Limb (tissue), 2 donors: ENCODE measurements around the gene ABHD16B.
"Not testable (repeated sequence)": the region's sequence is repeated elsewhere in the genome, so short reads cannot be mapped to it uniquely, and the experiment has no call there.

Experiments used
- DNase-seq, 2 donors: peaks; one replicate each; pipeline ENCODE4 v3.0.0-alpha.2; 2016; ENCODE audit errors: extremely low spot score in 2 of 2

ABHD16B gene

DNA sequence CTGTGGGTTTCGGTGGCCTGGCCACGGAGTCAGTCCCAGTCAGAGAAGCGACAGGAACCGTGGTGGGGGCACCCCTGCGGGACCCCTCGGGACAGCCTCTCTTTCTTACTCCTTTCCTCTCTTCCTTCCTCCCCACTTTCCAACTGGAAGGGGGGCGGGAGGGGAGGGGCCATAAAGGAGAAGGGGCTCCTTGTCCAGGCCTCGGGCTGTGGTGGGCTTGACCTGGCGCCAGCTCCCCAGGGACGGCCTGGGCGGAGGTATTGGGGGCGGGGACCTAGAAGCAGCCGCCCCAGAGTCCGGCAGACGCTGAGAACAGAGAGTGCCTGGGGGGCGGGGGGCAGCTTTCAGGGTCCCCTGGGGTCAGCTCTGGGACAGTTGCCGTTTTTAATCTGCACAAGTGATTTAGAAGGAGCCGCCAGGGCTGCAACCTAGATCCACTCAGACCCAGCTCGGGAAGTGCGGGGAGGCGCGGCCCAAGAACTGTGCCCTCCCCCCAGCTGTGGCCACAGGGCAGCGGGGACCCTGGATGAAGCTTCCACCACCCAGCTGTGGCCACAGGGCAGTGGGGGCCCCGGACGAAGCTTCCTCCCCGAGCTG is 6.4 kb upstream of the ABHD16B start:
- peak in 1 of 2 donors; percentile 74 for DNase-seq

DNA sequence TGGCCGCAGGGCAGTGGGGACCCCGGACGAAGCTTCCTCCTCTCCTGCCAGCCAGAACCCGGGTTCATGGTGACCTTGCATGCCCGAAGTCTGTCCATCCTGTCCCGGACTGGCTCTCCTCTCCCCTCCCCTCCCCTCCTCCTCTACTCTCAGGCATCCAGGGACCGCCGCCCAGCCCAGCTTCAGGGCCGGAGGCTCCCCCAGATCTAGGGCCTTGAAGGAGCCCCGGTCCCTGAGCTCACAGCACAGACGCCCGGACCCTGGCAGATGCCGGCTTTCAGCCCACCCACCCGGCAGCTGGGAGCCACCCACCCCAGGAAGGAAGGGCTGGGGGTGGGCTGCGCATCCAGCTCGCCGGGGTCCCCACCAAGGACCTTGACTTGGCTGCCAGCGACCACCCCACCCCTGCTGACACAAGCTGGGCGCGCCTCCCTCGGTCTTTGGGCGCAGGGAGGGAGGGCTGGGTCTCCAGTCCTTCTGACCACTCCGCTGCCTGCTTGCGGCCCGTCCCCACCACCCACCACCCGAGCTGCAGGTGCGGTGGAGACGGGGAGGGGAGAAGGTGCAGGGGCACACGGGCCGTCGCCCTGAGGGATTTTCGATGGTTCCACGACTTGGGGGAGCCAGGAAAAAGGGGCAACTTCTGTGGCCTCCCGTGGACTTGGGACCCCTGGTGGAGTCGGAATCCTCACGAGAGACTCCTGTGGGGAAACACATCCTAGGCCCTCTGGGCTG is 5.8 kb upstream of the ABHD16B start:
- no peak for DNase-seq

DNA sequence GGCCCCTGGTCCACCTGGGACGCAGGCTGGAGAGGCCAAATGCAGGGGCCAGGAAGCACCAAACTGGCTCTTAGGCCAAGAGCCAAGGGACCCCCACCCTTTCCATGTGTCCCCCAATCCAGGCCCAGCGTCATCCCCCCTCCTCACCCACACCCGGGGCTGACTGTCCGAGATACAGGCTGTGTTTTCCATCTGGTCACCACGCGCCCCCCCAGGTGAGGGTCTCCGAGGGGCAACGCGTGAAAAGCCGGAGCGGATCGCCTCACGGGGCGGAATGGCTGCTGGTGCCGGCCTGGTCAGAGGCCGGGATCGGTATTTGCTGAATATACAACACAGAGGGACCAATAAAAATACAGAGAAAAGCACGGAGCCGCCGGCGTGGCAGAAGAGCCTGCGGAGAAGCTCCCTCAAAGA is 5.2 kb upstream of the ABHD16B start:
- no peak for DNase-seq

DNA sequence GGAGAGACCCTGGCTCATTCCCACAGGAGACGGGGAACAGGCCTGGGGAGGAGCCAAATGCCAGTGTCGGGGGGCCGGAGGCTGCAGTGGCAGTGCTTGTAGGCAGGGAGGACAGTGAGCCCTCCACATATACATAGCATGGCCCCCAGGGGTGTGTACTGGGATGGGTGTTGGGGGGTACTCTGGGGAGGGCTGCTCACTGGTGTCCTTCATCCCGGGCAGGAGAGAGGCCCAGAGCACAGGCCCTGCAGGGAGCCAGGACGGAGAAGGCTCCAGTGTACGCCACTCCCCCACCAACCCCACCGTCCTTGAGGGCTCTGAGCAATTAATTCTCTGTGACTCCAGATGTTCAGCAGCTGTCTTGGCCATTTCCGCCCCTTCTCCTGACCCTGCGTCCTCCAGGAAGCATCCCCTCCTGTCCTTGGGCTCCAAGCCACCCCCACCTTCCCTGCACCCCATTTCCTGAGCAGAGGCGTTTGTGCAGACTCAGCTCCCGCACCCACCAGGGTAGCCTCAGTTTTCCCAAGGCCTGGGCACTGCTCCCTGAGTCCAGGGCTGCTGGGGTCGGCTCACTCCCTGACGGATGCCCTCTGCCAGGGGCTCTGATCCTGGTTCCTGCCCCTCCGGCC is 3.4 kb upstream of the ABHD16B start:
- DNase-seq, result no peak

DNA sequence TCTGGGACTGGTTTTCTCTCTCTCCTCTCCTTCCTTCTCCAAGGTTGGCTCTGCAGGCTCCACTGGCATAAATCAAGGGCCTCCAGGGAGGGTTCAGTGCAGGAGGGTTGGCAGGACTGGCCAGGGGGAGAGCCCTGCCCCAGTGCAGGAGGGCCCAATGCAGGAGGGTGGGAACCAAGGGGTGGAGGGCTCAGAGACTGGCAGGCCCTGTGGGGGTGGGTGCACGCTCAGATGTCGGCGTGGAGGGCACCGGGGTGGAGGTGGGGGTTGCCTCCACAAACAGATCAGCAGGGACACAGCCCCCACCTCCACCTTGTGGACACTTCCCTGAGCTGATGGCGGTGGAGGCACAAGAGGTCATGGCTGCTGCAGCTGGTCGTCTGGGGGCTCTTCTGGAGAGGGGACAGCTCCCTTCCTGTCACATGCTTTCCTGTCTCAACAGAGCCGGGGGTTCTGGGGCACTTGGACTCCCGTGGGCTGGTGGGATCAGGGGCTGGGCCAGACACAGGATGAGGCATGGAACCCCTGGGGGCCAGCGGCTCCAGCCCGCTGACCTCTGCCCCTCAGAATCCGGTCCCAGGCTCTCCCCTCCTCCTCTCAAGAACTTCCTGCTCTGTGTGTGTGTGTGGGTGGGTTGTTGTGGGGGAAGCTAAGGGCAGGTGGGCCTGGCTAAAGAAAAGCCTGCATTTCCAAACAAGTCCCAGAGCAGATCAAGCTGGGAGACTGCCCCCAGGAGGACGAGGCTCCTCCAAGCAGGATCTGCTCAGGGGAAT is 2.7 kb upstream of the ABHD16B start:
- peak in 1 of 2 donors; percentile 14 for DNase-seq

DNA sequence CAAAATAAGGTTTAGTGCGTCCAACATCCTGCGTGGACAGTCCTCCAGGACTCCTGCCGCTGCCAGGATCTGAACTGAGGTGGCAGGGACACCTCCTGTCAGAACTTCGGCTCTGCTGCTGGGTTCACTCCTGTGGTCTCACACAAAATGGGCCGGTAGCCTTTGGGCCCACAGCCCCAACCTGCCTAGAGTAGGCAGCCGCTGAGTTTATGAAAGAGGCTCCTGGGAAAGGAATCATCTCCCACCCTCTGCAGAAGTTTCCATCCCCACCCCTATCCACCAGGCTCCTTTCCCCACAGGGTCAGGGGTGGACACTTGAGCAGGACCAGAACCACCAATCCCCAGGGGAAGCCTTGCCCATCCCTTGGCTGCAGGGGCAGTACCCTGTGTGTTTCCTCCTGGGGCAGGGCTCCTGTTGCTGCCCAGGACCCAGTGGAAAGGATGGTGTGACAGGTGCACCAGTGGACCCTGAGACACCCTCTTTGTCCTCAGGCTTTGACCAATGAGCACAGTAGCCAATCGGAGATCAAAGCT is 2.1 kb upstream of the ABHD16B start:
- DNase-seq, result no peak

DNA sequence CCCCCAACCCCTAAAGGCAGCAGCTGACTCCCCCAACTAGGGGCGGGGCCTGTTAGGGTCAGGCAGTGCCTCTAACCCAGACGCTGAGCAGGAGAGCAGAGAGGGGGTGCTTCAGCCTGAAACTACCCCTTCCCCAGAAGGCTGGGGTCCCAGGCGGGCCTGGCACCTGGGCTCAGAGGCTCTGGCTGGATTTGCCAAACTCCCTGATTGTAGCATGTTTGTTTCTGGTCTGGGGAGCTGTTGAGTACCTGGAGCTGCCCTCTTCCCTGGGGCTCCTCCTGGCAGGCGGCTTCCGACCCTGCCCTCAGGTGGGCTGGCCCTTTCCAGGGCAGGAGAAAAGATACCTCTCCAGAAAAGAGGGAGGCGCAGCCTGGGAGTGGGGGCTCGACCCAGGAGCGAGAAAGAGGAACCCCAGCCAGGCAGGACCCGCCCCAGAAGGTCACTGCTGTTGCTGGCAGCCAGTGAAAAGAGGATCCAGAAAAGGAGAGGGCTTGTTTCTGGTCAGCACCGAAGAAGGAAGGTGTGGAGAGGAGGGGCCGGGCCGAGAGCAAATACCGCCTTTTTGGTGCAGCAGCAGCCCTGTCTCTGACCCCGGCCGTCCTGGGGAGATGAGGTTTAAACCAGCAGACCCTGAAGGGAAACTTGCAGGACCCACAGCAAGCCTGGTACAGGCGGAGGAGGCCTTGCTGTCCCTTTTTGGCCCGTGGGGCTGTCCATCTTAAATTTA is 810 bp upstream of the ABHD16B start:
- no peak for DNase-seq

DNA sequence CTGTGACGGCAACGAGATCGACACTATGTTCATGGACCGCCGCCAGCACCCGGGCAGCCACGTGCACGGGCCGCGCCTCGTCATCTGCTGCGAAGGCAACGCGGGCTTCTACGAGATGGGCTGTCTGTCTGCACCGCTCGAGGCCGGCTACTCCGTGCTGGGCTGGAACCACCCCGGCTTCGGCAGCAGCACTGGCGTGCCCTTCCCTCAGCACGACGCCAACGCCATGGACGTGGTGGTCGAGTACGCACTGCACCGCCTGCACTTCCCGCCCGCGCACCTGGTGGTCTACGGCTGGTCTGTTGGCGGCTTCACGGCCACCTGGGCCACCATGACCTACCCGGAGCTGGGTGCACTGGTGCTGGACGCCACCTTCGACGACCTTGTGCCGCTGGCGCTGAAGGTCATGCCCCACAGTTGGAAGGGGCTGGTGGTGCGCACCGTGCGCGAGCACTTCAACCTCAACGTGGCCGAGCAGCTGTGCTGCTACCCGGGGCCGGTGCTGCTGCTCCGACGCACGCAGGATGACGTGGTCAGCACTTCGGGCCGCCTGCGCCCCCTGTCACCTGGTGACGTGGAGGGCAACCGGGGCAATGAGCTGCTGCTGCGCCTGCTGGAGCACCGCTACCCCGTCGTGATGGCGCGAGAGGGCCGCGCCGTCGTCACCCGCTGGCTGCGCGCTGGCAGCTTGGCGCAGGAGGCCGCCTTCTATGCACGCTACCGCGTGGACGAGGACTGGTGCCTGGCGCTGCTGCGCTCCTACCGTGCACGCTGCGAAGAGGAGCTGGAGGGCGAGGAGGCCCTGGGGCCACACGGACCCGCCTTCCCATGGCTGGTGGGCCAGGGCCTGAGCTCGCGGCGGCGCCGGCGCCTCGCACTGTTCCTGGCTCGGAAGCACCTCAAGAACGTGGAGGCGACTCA is 943 bp downstream of the ABHD16B start:
- DNase-seq, result no peak

DNA sequence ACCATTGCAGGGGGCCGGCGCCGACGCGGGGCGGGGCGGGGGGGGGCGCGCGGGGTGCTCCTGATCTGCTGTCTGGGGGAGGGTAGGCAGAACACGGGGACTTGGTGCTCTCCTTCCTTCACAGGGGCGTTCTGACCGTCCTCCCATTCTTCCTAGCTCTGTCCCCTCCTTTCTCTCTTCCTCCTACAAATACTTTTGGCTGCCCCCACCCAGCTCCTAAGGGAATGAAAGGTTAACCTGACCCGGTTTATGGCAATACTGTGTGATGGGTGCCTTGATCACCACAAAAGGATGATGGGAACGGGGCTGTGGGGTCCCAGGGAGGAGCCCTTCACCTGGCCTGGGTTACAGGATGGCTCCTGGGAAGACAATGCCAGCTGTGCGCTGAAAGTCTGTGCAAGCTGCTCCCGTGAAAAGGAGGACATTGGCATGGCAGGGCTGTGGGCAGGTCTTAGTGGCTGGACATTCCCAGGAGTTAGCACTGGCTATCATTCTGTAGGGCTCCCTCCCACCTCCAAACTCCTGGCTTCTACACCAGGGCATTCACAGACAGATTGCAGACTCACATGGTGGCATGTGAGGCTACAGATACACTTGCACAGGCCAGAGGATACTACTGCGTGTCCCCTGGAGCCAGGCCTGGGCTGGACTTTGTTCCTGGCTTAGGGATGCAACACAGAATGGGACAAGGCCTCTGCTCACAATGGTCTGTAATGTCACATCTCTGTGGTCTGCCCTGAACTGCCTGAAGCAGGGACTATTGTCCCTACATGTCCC is 1.9 kb downstream of the ABHD16B start:
- DNase-seq, result no peak

DNA sequence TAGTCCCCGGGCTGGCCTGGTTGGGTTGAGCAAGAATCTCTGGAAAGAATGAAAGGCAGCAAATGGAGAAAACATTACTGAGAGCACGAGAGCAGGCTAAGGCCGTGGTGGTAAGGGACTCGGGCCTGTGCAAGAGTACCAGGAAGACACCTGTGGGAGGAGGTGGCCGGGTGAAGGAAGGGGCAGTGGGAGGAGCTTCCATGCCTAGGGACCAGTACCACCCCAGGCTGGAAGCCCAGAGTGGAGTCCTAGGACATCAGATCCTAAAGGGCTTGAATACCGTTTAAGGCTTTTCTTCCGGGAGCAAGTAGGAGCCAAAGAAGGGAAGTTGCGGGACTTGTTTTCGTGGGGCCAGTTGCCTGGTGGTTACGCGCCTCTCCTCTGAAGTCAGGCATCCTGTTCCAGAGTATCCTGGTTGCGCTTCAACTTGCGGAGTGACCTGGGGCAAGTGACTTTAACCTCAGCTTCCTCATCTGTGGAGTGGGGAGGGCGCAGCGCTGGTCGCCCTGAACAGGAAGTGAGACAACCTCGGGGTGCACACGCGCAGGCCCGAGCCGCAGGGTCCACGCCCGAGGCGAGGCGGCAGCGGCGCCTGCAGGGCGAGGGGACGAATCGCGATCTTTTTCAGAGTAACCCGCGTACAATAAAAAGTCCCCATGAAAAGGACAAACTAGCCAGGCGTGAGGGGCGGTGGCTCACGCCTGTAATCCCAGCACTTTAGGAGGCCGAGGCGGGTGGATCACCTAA is 2.7 kb downstream of the ABHD16B start:
- peak; percentile 74 to 80 for DNase-seq

DNA sequence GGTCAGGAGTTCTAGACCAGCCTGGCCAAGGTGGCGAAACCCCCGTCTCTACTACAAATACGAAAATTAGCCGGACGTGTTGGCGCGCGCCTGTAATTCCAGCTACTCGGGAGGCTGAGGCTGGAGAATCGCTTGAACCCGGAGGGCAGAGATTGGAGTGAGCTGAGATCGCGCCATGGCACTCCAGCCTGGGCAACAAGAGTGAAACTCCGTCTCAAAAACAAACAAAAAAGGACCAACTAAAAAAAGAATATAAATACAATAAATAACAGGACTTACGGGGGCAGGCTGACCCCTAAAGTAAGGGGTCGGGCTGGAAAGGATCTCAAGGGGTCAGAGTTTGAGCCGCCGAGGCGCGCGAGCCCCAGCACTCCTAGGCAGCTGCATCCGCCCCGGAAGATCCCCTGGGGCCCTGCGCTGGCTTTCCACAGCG is 3.3 kb downstream of the ABHD16B start:
- DNase-seq, result no peak

DNA sequence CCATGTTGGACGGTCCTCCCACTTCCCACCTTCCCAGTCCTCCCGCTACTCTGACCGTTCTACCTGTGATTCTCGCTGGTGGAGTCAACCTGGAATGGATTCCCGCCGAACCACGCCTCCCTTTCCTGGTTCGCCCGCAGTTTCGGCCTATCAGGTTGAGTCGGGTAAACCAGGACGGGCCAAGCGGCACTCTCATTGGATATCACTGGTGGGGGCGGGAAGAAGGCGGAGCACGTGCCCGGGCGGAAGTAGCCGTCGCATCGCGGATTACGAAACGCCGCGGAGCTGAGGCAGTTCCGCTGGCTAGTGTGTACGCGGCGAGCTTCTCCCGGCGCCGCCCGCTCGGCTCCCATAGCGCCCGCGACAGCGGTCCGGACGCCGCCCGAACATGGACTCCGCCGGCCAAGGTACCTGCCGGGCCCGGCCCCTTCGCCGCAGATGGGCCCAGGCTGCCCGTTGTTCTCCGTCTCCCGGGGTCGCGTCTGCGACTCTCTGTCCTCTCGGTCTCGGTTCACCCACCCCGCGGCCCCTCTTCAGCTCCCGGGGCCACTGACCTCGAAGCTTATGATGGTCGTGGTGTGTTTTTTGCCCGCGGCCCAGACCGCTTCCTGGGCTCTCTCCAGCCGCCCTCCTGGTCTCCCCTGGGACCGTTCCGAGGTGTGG is 3.8 kb downstream of the ABHD16B start, which contains the start of gene TPD52L2:
Gene TPD52L2, plus strand, starts transcription at position 293 of the 663 bp plus-strand sequence. Its CDS starts 96 bp downstream, at position 389.
- DNase-seq, result peak; percentile 97 to 98

DNA sequence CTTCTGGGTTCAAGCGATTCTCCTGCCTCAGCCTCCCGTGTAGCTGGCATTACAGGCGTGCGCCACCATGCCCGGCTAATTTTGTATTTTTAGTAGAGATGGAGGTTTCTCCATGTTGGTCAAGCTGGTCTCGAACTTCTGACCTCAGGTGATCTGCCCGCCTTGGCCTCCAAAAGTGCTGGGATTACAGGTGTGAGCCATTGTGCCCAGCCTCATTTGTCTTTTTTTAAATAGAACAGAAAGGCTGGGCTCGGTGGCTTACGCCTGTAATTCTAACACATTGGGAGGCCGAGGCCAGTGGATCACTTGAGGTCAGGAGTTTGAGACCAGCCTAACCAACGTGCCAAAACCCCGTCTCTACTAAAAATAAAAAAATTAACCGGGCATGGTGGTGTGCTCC is 5.7 kb downstream of the ABHD16B start:
- DNase-seq, result not testable (repeated sequence)

DNA sequence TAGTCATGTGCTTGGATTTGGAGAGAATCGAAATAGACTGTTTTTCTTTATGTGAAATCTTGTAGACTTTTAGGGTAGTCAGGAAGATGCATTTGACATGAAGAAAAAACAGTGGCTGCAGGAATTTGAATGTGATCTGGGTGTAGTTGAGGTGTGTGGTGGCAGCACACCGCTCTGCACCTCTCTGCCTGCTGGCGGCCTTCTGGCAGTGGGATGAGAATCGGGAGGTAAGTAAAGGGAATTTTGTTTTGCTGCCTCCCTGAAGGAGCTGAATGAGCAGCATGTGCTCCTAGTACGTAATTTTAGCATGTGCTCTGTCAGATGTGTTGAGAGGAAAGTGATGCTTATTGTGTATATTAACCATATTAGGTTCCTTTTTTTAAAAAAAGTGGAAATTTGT is 7.0 kb downstream of the ABHD16B start:
- no peak for DNase-seq

DNA sequence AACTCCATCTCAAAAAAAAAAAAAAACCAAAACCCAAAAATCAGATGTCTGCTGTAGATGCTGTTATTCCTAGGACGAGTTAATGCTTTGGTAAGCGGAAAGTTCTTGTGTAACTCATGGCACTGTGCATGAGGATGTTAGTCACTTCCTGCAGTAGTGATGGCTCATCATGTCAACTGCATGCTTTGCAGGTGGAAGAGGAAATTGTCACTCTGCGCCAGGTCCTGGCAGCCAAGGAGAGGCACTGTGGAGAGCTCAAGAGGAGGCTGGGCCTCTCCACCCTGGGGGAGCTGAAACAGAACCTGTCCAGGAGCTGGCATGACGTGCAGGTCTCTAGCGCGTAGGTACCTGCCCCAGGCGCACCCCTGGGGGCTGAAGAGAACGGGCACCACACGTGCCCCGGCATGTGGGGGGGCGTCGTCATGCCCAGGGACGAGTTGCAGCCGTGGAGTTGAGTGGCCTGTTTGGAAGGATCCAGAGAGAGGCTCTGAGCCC is 12.2 kb downstream of the ABHD16B start:
- DNase-seq, result peak in 1 of 2 donors; percentile 24

DNA sequence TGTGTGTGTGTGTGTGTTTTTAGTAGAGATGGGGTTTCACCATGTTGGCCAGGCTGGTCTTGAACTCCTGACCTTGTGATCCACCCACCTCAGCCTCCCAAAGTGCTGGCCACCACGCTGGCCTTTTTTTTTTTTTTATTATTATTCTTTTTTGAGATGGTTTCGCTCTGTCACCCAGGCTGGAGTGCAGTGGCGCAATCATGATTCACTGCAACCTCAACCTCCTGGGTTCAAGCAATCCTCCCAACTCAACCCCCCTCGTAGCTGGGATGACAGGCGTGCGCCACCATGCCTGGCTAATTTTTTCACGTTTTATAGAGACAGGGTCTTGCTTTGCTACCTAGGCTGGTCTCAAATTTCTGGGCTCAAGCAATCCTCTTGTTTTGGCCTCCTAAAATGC is 12.9 kb downstream of the ABHD16B start:
- DNase-seq, result not testable (repeated sequence)

DNA sequence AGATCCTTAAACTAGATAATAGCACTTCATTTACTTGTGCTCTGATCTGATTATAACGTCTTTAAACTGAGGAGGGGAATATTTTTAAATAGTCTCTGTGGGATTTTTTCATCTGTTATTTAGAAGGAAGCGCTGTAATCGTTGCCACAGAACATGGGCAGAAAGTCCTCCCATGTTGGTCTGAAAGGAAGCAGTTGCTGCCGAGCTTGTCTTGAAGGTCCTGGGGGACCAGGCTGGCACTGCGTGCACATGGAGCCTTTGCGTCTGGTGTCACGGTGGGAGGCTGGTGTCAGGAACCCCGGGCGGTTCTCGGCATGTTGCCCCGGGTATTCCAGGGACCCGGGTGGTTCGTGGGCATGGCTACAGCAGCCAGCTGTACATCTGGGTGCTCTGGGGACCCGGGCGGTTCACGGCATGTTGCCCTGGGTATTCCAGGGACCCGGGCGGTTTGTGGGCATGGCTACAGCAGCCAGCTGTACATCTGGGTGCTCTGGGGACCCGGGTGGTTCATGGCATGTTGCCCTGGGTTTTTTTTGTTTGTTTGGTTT is 15.3 kb downstream of the ABHD16B start:
- no peak for DNase-seq
